Transverse colon (tissue), 4 donors: ENCODE data around the gene PLK1. TPM values are rescaled to one million over a fixed set of nuclear protein-coding genes. Genes with fewer than 3 reads are reported as not detected.
"Not testable (repeated sequence)": the region's sequence is repeated elsewhere in the genome, so short reads cannot be mapped to it uniquely, and the experiment has no call there.

Experiments used
- DNase-seq: peaks from one replicate; pipeline ENCODE4 v3.0.0-alpha.2; 2019
- H3K27ac ChIP-seq, 4 donors: fragments of 200-600 bp; sonication (generic); 2 replicates each; pipeline ENCODE4 v1.5.1; 2016 to 2018; ENCODE audit warnings: inconsistent platforms in 4 of 4
- H3K27me3 ChIP-seq: fragments of 200-600 bp; sonication (generic); 2 replicates; pipeline ENCODE4 v1.5.1; 2017; ENCODE audit warnings: inconsistent platforms
- H3K36me3 ChIP-seq, 4 donors: fragments of 200-600 bp; sonication (generic); 2 replicates each; pipeline ENCODE4 v1.5.1; 2017 to 2019; ENCODE audit warnings: inconsistent platforms in 4 of 4
- H3K4me1 ChIP-seq, 4 donors: fragments of 200-600 bp; sonication (generic); 2 replicates each; pipeline ENCODE4 v1.5.1; 2017 to 2020; ENCODE audit warnings: inconsistent platforms in 4 of 4
- H3K4me3 ChIP-seq, 4 donors: fragments of 200-600 bp; sonication (generic); 1 replicate in 1 of 4; 2 replicates in 3 of 4; pipeline versions ENCODE4 v1.5.1 to v1.6.1; 2017 to 2019; ENCODE audit warnings: inconsistent platforms in 4 of 4
- H3K9me3 ChIP-seq, 2 donors: fragments of 200-600 bp; sonication (generic); 2 replicates each; pipeline ENCODE4 v1.5.1; 2017 to 2019; ENCODE audit warnings: inconsistent platforms in 2 of 2
- CTCF ChIP-seq, 5 experiments: fragments of 200-600 bp in 3 of 5; fragments of 450-650 bp in 2 of 5; sonication (generic) in 3 of 5; IDR thresholded peaks; 1 replicate in 2 of 5; 2 replicates in 3 of 5; pipeline ENCODE4 v1.5.1; 2016 to 2017; ENCODE audit warnings: antibody characterized with exemption in 5 of 5, inconsistent platforms in 3 of 5, mild to moderate bottlenecking in 2 of 5, moderate library complexity in 1 of 5
- EP300 ChIP-seq: sonication (generic); formaldehyde crosslinking; IDR thresholded peaks from one replicate; pipeline ENCODE4 v1.6.1; 2017; ENCODE audit warnings: antibody characterized with exemption, low read depth
- POLR2A ChIP-seq: fragments of 450-650 bp; IDR thresholded peaks from one replicate; pipeline ENCODE4 v1.6.1; 2016; ENCODE audit warnings: antibody characterized with exemption, mild to moderate bottlenecking, moderate library complexity
- POLR2AphosphoS5 ChIP-seq, 3 donors: sonication (generic); formaldehyde crosslinking; IDR thresholded peaks; one replicate each; pipeline ENCODE4 v1.6.1; 2016; ENCODE audit warnings: antibody characterized with exemption in 3 of 3
- WGBS, 2 donors: methylation state at CpG; one replicate each; pipeline ENCODE4 v1.1.5; 2018; ENCODE audit warnings: low coverage in 1 of 2; 5-methylcytosine and 5-hydroxymethylcytosine counted together
- in situ Hi-C, 4 donors: fragments of 200-750 bp; cut with MboI; loops; one replicate each; pipeline versions ENCODE4 v1.15.0 to v1.15.1; 2017; ENCODE audit warnings: low sequenced_read_pairs in 3 of 4, low pct_ligation_motif_present in 1 of 4, low pct_unique_long_range_greater_than_20kb in 1 of 4
- intact Hi-C: fragments of 100-400 bp; cut with DNase I; formaldehyde crosslinking; loops from one replicate; pipeline ENCODE4 v1.15.1; 2023; ENCODE audit warnings: low total_unique reads
- total RNA-seq, 4 donors: library from RNA; depleted of rRNA; stranded (reverse); fragments of >200 nt; gene quantifications; one replicate each; pipeline ENCODE4 v1.1.0, GENCODE V29; 2016

Gene PLK1
- total RNA-seq, 4 donors from 2014 or later, result 1.5 to 20.1 (median 4.3) TPM

- peaks cover 0 to 16% (median 3%) of the 10 kb centered on the region in 4 donors for H3K4me1 ChIP-seq
- TF ChIP-seq EP300 (no peak), POLR2A (no peak), POLR2AphosphoS5 (IDR thresholded peaks at IDR 0.05) (peak in 2 of 3 donors; percentile 8 to 60)
- peak; percentile 87 for DNase-seq
- peak overlapping the region; percentile 53 to 71 (median 60) for H3K27ac ChIP-seq
- H3K9me3 ChIP-seq, result no peaks in the 10 kb centered on the region
- no peaks in the 10 kb centered on the region for H3K36me3 ChIP-seq
- no peak overlapping the region for H3K4me3 ChIP-seq
- 31 to 62% methylated on average over 4 to 12 of the region's 12 CpGs for WGBS, 2 donors
- intact Hi-C loops (no loop called here), in situ Hi-C loops (loop anchor here in 2 of 4 donors (10.0 to 25.0 kb wide), 2 partner anchors 305 to 533 kb away; partner anchors contain the start of gene CACNG3 (in 1 of the 2))
- H3K27me3 ChIP-seq, result no peaks in the 10 kb centered on the region
Measured at GRCh38 chr16:23729503-23730424, 51.1 kb downstream of the PLK1 start.

- no peak for DNase-seq
- H3K4me3 ChIP-seq, result no peak overlapping the region
- intact Hi-C loops (no loop called here), in situ Hi-C loops (loop anchor here in 2 of 4 donors (10.0 to 25.0 kb wide), 2 partner anchors 300 to 528 kb away; partner anchors contain the start of gene CACNG3 (in 1 of the 2))
- H3K4me1 ChIP-seq, result peaks cover 0 to 18% (median 3%) of the 10 kb centered on the region in 4 donors
- WGBS, 2 donors, result 89 to 90% methylated on average over 13 to 19 of the region's 19 CpGs
- H3K9me3 ChIP-seq, result no peaks in the 10 kb centered on the region
- H3K36me3 ChIP-seq, result no peaks in the 10 kb centered on the region
- H3K27ac ChIP-seq, result no peak overlapping the region
- TF ChIP-seq CTCF (IDR thresholded peaks at IDR 0.05) (no peak), POLR2AphosphoS5 (IDR thresholded peaks at IDR 0.05) (no peak), POLR2A (no peak), EP300 (no peak)
- no peaks in the 10 kb centered on the region for H3K27me3 ChIP-seq
Measured at GRCh38 chr16:23734176-23734893, 55.6 kb downstream of the PLK1 start.

- not testable (repeated sequence) for DNase-seq, H3K27ac ChIP-seq, H3K27me3 ChIP-seq, H3K4me1 ChIP-seq, H3K9me3 ChIP-seq, H3K36me3 ChIP-seq, H3K4me3 ChIP-seq
- 90 to 100% methylated on average over 1 of the region's 1 CpG for WGBS, 2 donors
- intact Hi-C loops (loop anchor here (5.0 kb wide), 1 partner anchor 300 kb away; no protein-coding TSS in a partner anchor), in situ Hi-C loops (loop anchor here in 2 of 4 donors (10.0 to 25.0 kb wide), 2 partner anchors 297 to 525 kb away; partner anchors contain the start of gene CACNG3 (in 1 of the 2))
Measured at GRCh38 chr16:23737423-23738028, 58.8 kb downstream of the PLK1 start.

- no peak overlapping the region for H3K27ac ChIP-seq
- 66 to 86% methylated on average over 1 of the region's 1 CpG for WGBS, 2 donors
- H3K4me1 ChIP-seq, result peaks cover 0 to 8% (median 1%) of the 10 kb centered on the region in 4 donors
- H3K9me3 ChIP-seq, result no peaks in the 10 kb centered on the region
- TF ChIP-seq POLR2A (no peak), POLR2AphosphoS5 (IDR thresholded peaks at IDR 0.05) (no peak), CTCF (IDR thresholded peaks at IDR 0.05) (no peak), EP300 (no peak)
- H3K4me3 ChIP-seq, result no peak overlapping the region
- in situ Hi-C loops, result loop anchor here in 2 of 4 donors (10.0 to 25.0 kb wide), 2 partner anchors 295 to 523 kb away; partner anchors contain the start of gene CACNG3 (in 1 of the 2)
- DNase-seq, result no peak
- peaks cover 1% of the 10 kb centered on the region for H3K27me3 ChIP-seq
- intact Hi-C loops, result loop anchor here (5.0 kb wide), 1 partner anchor 298 kb away; no protein-coding TSS in a partner anchor
- no peaks in the 10 kb centered on the region for H3K36me3 ChIP-seq
Measured at GRCh38 chr16:23739516-23739915, 60.8 kb downstream of the PLK1 start.

Other genes starting within 250 kb of the PLK1 start
- gene COG7, start 225.7 kb upstream of the PLK1 start, total RNA-seq, result 100 to 1,000 TPM in 1 of 4 donors, 10 to 100 TPM in 3; 37.1 to 121 (median 54.6) TPM
- 10 to 100 TPM; 21.7 to 51.8 (median 36.9) TPM for gene GGA2, start 168.4 kb upstream of the PLK1 start, total RNA-seq
- gene EARS2, start 121.5 kb upstream of the PLK1 start, total RNA-seq, result 10 to 100 TPM in 3 of 4 donors, 1 to 10 TPM in 1; 9.4 to 88.2 (median 14.3) TPM
- 100 to 1,000 TPM in 2 of 4 donors, 10 to 100 TPM in 2; 34.3 to 186 (median 80.6) TPM for gene UBFD1, start 121.2 kb upstream of the PLK1 start, total RNA-seq
- gene NDUFAB1, start 82.6 kb upstream of the PLK1 start, total RNA-seq, result 100 to 1,000 TPM in 2 of 4 donors, 10 to 100 TPM in 2; 73.3 to 142 (median 108) TPM
- 10 to 100 TPM in 1 of 4 donors, 1 to 10 TPM in 3; 1.4 to 10.6 (median 8.0) TPM for gene PALB2, start 37.6 kb upstream of the PLK1 start, total RNA-seq
- gene DCTN5, start 37.4 kb upstream of the PLK1 start, total RNA-seq, result 10 to 100 TPM in 3 of 4 donors, 1 to 10 TPM in 1; 8.0 to 52.2 (median 37.5) TPM
- 100 to 1,000 TPM; 114 to 408 (median 168) TPM for gene ERN2, start 34.3 kb downstream of the PLK1 start, total RNA-seq
- 100 to 1,000 TPM in 2 of 4 donors, 10 to 100 TPM in 2; 90.9 to 264 (median 122) TPM for gene CHP2, start 76.1 kb downstream of the PLK1 start, total RNA-seq
- 10 to 100 TPM in 2 of 4 donors, 1 to 10 TPM in 2; 9.0 to 28.3 (median 15.2) TPM for gene PRKCB, start 157.1 kb downstream of the PLK1 start, total RNA-seq